GM21423 (cell line): ENCODE results near the gene RNMT.

Source experiments
- ATAC-seq: cut with Tn5 transposase; IDR thresholded peaks from one replicate; pipeline ENCODE4 v1.9.1; 2021; ENCODE audit warnings: mild to moderate bottlenecking, moderate library complexity; ENCODE audit not compliant: unreplicated experiment

The RNMT gene

GRCh38 chr18:13809531-13810255 is 83.2 kb downstream of the RNMT start:
- no peak for ATAC-seq

DNA sequence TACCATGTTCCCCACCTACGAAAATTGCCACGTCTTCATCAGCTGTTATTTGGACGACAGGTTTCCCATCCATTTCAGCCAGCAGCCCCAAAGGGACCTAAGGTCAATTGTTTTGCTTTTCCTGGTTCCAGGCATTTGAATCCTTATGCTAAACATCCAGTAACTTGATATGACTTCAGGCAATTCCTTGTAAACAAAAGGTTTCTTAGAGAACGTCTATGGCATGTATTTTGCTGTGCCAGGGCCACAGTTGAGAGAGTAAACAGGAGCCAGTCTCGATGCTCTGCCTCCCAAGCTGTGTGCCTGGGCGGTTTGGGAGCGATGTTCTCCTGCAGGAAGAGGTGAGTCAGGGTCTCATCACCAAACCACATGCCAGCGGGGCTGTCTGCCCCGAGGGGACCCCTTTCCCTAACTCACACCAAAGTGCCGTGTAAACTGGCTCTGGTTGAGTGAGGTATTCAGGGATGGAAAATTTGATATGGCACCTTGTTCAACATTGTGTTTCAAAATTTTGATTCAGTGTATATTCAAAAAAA is 84.5 kb downstream of the RNMT start:
- no peak for ATAC-seq

- no peak for ATAC-seq
These were observed 85.5 kb downstream of the RNMT start for GRCh38 chr18:13811993-13812392.

DNA sequence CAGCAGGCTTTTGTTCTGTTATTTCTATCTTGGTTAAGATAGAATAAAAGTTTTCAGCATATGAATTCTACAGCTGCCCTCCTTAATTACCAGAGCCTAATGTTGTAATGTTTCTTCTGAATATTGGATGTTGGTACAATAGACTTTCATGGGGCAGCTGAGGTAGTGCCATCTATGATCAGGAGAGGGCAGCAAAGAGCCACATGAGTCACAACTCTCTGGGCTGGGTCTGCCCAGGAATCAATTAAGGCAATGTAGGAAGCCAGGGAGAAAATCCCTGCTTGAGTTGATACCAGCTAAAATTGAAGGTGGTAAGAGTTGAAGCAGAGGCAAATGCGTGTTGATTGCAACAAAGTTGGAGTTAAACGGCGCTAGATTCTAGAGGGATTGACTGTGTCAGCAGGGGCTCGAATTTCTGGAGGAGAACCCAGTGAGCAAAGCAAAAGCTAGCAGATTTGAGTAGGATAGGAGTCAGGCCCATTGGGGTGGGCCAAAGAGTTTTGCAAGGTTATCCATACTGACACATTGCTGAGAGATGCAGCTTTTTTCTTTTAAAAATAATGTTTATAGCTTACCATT is 86.9 kb downstream of the RNMT start:
- peak; percentile 86 for ATAC-seq
